Measurements from ENCODE around the gene KCNK18.
A peak's percentile ranks its signal among the peaks of the same experiment; 100 is the strongest.
"Not testable (repeated sequence)": the region's sequence is repeated elsewhere in the genome, so short reads cannot be mapped to it uniquely, and the experiment has no call there.

Gene KCNK18

DNA sequence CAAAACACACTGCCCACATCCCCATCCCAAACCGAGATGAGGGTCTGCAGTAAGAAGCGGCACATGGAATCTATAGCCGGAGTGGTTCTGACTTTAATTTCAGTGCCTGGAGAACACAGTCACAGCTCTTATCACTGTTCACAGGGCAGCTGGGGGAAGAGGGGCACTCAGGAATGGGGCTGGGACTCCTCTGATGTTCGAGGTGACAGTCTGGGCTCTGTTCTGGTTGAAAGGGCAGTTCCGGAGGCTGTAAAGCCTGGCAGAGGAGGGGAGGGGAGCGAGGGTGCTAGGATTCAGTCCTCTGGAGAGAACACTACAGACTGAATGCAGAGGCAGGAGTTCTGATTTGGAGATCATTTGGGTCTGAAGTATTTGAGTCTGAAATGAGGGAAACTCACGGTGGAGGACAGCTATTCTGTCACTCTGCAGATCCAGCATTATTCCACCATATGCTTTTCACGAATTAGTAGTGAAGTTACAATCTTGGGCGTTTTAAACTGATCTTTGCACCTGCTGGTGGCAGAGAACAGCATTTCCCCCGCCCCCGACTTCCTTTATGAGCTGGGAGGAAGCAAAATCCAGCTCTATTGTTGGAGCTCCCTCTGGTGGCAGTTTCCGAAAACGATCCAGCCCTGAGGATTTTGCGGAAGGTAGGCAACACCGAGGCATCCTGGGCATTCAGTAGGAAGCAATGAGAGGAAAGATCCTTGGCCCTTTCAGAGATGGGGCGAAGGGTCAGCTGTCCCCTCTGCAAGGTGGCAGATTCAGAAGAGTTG is 22.7 kb upstream of the KCNK18 start:
- peak; percentile 52 to 72 (median 62) for DNase-seq

DNA sequence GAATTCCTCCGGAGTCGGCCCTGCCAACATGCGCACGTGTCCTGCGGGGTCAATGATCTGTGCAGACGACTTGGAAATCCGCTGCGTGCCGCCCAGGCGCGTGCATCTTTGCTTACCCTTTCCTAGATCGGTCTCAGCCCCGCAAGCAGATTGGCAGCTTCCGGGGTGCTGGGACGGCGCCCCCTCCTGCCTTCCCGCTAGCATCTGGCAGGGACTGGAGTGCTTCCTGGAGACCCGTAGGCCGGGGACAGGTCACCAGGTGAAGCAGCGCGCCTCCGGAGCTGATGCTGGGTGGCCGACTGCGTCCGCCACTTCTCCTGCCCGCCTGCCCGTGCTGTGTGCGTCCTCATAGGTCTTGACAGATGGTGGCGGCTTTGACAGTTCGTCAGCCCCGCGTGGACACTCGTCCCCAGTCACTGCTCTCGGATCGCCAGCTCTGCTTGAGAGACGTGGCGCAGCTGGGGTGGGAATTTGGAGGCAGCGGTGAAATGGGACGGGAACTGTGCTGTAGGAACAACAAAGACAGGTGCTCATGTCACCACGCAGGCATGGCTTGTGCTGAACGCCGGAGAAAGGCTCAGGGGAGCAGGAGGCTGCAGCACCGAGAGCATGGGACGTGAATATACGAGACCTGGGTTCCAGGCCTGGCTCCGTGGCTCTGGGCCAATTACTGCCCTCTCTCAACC is 21.9 kb upstream of the KCNK18 start:
- no peak for DNase-seq

DNA sequence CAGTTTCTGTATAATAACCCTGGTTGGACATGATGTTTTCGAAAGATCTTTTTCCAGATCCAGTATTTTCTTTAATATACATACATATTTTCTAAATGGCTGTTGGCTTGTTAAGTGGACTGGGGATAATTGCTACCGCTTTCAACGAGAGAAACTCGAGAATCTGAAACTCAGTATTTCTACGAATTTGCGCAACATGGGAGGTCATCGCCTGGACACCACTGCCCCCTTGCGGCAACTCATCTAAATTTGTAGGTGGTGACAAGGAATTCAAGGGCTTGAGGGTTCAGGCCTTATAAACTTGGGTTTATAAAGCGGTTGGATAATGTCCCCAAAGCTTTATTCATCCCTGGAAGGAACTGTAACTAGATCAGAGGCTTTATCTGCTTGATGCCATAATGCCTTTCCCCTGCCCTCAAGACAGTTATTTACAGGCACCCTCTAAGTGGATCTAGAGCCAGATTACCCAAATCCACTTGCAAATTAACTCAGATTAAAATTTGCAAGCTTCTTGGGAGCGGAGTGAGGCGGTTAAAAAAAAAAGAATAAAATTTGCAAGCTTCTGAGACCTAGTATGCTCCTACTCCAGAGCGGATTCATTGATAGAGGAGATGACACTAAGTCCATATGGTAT is 21.3 kb upstream of the KCNK18 start:
- DNase-seq = peak; percentile 41 to 65 (median 48)

DNA sequence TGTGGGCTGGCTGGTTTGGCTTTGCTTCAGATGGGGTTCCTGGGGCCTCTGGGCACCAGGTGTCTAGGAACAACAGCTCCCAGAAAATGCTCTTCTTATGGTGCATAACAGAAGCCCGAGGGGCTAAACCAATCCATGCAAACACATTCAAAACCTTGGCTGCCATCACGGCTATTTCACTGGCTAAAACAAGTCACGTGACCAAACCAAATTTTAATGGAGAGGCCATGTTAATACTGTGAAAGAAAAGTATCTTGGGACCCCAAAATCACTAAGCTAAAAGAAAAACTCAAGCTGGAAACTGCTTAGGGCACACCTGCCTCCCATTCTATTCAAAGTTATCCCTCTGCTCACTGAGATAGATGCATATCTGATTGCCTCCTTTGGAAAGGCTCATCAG is 19.1 kb upstream of the KCNK18 start:
- no peak for DNase-seq

DNA sequence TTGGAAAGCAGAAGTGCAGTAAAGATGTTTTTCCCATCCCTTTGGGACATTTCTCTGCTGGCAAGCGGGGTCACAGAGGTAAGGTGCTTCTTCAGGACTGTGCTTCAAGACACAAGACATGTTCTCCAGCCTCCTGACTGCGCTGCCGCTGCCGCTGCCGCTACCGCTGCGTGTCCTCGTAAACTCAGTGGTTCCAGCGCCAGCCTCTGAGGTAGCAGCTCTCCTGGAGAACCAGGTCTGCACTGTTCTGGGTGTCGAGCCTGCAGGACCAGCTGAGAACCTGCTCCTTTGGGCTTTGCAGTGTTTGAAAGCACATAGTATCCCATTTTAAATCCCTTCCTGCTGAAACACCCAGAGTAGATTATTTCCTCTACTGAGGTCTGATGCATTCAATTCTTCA is 13.0 kb upstream of the KCNK18 start:
- DNase-seq = no peak

DNA sequence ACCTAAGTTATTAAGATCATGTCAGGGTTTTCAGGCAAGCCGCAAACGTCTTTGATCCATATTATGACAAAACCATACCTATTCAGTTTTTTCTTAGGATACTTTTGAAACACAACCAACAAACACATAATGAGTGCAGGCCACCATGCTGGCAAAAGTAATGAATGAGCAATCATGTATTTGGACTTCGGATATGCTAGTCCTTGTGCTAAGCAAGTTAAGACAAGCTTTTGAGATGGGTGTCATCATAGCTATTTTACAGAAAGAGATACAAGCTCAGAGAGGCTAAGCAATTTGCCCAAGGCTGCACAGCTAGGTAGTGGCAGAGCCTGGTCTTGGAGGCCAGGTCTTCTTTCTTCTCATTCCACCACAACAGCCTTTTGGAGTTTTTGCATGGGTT is 12.5 kb upstream of the KCNK18 start:
- no peak for DNase-seq

DNA sequence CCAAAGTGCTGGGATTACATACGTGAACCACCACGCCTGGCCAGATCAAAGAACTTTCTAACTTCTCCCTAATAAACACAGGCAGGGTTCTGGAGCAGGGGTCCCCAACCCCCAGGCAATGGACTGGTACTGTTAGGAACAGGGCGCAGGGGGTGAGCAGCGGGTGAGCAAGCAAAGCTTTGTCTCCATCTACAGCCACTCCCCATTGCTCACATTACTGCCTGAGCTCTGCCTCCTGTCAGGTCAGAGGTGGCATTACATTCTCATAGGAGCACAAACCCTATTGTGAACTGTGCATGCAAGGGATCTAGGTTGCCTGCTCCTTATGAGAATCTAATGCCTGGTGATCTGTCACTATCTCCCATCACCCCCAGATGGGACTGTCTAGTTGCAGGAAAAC is 11.5 kb upstream of the KCNK18 start:
- DNase-seq = not testable (repeated sequence)

DNA sequence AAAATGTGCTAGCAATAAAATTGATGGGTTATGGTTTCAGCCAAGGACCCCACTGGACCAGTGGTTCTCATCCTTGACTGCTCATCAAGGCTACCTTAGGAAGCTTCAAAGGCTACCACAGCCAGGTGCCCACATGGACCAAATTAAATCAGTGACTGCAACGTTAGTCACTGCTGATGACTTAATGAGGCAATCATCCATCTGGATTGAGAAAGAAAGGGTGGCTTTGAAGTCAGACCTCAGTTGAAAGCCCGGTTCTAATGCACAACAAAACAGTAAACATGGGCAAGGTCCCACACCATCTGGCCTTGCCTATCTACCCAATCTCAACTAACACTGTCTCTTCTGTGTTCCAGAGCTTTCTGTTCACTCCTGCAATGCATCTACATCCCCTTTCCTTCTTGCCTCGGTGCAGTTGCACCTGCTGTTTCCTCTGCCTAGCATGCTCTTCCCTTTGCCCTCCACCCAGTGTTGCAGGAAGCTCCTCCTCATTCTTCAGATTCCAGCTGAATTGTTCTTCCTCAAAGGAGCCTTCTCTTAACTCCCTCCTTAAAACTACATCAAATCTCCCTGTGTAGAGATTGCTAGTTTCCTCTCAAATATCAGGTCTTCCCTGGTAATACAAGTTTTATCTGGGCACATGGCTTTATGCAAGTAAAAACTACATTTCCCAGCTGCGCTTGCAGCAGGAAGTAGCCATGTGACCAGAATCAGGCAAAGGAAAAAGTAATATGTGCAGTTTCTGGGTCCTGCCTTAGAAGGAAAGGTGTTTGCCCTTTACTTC is 10.3 kb upstream of the KCNK18 start:
- DNase-seq = no peak

DNA sequence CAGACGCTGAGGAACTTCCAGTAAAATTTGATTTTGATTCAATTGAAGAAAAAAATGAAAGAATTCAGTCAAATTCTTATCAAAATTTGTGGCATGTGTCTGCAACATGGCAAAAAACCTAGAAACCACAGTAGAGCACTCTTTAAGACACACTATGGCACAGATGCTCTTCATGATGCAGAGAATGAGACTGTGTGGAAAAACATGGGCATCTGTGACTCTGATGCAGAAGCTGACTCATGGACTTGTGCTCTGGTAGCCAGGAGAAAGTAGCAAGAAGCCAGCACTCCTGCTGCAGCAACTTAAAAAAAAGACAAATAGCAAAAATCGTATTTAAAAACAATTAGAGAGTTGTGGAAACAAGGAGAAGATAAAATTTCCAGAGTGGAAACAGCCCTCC is 8.9 kb upstream of the KCNK18 start:
- DNase-seq = no peak

DNA sequence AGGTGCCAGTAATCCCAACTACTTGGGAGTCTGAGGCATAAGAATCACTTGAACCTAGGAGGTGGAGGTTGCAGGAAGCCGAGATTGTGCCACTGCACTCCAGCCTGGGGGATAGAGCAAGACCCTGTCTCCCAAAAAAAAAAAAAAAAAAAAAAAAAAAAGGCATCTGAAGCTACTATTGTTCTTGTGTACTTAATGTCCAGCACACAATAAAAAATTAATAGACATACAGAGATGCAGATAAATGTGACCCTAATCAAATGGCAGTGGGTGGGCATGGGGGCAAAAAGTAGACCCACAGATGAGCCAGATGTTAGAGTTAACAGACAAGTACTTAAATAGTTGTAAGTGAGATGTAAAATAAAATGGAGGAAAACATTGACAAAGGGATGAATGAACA is 7.7 kb upstream of the KCNK18 start:
- DNase-seq = no peak

DNA sequence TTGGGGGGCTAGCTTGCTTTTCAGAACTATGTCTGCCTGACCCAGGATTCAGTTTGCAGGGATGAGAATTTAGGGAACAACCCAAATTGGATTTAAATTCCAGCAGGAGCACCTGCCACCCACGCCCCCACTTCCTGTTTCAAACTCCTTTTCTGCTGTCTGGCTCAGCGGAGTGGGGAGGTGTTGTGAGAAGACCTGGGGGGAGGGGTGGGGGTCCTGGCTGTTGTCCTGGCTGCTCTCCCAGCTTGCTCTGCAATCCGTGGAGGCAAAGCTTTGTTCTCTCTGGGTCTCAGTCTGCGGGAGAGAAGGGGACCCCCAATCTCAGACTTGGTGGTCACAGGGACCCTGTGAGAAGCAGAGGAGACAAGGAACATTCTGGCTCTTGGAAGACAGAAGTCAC is 799 bp downstream of the KCNK18 start:
- DNase-seq = no peak

DNA sequence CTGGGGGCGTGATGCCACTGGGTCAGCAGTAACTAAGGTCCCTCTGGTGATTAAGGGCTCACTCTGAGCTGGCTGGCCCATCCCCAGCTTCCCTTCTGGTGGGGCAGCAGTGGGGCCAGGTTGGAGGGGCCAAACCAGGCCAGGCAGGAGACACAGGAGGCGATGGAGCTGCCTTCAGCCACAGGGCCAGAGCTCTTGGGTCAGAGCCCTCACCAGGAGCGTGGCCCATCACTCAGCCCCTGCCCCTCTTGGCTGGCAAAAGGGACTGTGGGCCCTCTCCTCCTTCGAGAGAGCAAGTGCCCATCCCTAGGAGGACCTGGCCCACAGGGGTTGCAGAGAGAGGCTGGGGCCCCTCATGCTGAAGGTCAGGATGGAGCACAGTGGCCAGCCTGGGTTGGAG is 4.5 kb downstream of the KCNK18 start:
- DNase-seq = no peak

DNA sequence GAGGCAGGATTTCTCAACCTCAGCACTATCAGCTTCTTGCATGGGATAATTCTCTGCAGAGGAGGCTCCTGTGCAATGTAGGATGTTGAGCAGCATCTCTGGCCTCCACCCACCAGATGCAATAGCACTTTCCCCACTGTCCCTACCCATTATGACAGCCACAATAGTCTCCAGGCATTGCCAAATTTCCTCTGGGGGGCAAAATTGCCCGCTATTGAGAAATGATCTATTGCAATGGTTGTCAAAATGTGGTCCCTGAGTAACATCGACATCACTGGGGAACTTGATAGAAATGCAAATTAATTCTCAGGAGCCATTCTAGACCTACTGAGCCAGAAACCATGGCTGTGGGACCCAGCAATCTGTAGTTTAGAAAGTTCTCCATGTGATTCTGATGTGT is 7.0 kb downstream of the KCNK18 start:
- no peak for DNase-seq

DNA sequence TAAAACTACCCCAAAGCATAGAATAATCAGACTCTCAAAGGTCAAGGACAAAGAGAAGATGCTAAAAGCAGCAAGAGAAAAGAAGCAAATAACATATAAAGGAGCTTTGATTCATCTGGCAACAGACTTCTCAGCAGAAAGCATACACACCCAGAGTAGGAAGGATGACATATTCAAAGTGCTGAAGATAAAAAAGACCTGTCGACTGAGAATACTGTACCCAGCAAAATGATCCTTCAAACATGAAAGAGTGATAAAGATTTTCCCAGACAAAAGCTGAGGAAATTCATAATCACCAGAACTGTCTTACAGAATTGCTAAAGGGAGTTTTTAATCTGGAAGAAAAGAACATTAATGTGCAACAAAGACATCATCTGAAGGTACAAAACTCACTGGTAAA is 14.9 kb downstream of the KCNK18 start:
- no peak for DNase-seq

DNA sequence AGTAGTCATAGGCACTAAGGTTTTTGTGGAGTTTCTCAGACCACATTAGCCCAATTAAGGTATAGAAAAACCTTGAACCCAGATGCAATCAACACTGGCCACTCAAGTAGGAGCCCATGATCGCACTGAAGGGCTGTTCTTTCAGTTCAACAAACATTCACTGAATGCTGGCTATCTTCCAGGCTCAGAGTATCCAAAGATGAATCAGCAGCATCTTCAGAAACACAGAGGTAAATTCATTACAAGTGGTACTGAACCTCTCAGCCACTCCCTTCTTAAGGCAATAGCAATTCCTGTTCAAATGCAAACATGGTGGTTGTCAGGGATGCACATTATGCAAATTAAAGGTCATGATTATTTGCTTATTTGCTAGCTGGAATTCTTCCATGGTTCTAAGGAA is 17.1 kb downstream of the KCNK18 start:
- no peak for DNase-seq

DNA sequence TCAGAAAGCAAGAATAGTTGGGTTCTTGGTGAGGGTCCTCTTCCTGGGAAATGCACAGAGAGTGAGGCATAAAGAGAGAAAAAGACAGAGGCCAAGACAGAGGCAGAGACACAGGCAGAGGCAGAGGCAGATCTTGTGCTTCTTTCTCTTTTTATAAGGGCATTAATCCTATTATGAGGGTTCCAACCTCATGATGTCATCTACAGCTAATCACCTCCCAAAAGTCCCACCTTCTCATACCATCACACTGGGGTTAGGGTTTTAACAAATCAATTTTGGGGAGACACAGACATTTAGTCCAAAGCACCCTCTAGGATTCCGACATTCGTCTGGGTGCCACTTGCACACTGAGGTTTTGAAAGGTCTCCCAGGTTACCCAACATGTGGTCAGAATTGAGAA is 17.8 kb downstream of the KCNK18 start:
- DNase-seq = no peak

DNA sequence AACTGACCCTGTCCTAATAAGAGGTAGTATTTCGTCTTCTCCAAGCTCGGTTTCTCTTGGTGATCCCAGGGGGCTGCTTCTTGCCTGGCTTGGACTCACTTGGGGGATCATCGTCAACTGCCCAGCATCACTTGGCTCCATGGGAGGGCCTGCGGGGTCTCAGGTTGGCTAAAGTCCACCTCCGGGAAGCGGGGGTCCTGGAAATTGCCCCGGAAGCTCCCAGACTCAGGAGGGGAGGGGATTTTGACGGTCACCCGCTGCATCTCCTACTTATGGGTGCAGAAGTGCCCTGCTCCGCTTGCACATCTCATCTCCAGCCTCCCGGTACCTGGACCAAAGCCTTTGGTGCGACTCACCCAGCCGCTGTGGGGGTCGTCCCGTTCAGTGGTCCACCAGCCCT is 18.7 kb downstream of the KCNK18 start:
- DNase-seq = no peak

DNA sequence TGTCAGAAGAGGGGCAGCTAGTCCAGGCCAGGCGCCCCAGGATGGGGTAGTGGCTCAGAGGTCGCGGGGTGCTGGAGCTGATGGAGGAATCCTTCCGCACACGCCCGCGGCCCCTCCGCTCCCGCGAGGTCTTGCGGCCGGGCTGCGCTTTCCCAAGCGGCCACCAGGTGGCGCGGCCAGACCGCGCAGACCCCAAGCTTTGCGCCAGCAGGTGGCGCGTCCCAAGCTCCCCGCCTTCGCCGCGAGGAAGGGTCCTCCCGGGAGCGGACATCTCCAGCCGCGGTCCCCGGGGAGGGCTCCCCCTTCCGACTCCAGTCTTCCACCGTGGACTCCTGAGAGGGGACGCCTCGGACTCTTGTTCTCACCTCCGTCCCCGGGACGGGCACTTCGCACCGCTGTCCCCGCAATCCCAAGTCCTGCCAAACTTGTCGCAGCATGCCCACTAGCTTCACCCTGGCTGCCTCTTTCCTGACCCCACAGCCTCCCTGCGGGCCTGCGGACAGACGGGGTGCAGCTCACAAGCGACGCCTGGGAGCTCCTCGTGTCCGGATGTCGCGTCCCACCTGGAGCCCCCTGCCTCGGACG is 19.4 kb downstream of the KCNK18 start:
- DNase-seq = peak; percentile 41 to 61 (median 46)

DNA sequence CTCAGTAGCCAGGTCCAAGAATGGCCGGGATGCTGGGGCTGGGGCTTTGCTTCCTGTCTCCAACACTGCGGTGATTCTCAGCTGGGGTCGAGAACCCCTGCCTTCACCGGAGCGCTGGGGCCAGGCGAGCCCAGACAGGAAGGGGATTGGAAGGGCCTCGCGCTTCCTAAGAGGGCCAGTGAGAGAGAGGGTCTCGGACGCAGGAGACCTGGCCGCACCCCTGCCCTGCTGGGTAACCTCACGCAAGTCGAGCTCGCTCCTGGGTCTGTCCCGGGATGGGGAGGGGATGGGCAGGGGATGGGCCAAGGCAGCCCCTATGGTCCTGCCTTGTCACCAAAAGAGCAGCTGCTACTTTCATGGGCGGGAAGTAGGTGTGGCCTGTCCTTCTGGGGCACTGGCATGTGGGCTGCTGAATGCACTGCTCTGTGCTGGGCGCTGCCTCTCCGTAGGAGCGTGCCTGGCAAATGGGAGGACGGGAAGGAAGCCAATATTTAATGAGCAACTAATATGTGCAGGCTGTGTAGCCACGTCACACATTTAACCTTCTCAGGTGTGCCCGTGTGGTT is 20.0 kb downstream of the KCNK18 start:
- no peak for DNase-seq

DNA sequence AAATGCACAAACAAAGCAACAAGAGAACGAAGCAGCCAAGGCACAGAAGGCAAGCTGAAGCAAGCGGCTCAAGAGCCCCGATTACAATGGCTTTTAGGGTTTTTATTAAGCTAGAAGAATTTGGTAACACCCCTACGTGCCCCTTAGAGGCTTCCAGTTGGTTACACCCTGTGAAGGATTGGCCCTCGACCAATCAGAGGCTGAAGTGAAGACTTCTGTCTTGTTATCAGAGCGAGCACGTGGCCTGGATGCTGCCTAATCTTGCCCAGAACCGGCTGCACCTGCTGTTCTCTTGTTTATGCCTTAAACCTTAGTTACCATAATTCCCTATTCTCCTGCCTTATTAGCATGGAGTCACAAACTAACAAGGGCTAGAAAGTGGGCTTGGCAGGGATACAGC is 21.4 kb downstream of the KCNK18 start:
- no peak for DNase-seq

DNA sequence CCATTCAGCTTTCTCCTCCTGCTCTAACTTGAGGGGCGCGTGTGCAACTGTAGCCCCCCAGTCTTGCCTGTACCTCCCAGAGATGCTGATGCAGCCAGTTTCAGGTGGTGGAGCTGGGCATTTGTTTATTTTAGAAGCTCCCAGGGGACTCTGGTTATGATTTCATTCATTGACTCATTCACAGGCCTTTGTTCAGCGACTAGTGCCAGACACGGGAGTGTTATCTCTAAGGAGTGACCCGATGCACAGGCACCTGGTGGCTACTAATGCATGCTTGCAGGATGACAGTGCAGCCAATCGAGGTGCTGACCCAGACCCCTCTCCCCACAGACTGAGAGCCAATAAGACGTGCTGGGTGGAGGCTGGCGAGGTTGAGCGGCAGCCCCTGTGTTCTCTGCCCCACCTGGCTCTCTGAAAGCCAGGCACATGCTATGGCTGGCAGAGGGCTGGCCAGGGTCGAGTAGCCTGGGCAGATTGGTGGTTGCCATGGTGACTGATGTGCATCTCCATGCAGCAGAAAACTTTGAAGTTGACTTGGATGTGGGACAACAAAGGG is 23.9 kb downstream of the KCNK18 start:
- no peak for DNase-seq

DNA sequence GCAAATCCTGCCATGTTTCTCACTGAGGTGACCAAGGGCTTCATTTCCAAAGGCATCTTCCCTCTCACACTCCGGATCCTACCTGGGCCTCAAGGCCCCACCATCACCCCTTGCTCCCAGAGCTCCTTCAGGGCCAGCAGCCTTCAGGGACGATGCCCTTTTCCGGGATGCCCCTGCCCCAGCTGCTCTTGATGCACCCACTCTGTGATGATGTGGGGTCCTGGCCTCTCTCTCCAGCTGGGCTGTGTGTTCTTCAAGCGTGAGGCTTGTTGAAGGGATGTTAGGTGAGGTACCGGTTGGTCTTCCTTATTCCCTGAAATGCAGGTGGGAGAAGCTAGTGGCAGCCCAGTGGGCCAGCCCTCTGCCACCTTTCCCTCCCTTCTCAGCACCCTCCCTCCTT is 25.3 kb downstream of the KCNK18 start:
- no peak for DNase-seq
